ENCODE data around the gene BRSK1. TPM values are rescaled to one million over a fixed set of nuclear protein-coding genes. Genes with fewer than 3 reads are reported as not detected.

Gene BRSK1
- total RNA-seq, 2 experiments from 2014 or later = 2.6 to 2.7 TPM

DNA sequence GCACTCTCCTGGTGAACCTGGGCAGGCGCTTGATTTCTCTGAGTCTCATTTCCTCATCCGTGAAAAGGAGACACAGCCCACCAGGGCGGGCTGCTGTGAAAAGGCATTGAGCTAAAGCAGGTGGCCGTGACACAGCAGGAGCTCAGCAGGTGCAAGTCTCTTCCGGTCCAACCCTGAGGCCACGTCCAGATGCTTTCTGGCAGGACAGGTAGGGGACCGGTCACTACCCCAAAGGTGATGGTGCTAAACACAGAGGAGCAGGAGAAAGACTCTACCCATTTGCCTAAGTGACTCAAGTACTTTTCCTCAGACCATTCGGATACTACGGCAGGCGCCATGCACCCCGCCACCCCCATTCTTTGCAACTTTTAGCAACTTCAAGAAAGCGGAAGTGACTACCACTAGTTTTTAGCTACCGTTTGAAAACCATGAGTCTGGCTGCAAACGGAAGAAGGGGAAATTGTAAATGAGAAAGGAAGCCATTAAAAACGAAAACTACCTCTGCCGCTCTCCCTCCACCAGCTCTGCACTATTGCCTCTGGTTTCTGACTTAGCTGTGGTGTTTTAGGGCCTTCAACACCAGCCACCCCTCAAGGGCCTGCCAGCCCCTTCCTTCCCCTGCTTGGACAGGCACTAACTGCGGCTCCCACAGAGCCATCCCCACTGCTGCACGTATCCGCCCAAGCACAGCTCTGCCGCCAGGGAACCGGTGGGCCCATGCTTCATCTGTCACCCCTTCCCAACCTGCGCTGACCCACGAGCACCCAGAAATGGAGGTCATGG lies 29.8 kb upstream of the BRSK1 start:
- Histone ChIP-seq H3K27ac (ENCODE audit: low read depth in 1 of 2, low read length in 2 of 2) (peak overlapping the region; percentile 90 to 91), H3K9me3 (ENCODE audit: control insufficient read depth in 1 of 2, insufficient read depth in 1 of 2, low read length in 2 of 2) (no peaks in the 10 kb centered on the region), H3K27me3 (ENCODE audit: control insufficient read depth in 1 of 2, insufficient read depth in 2 of 2, low read length in 2 of 2) (no peaks in the 10 kb centered on the region), H3K4me1 (ENCODE audit: insufficient read depth, low read length) (peaks cover 89% of the 10 kb centered on the region), H3K4me3 (ENCODE audit: low read length) (peak overlapping the region; percentile 76), H3K36me3 (ENCODE audit: insufficient read depth, low read length) (peaks cover 8% of the 10 kb centered on the region)
- peak overlapping the region; percentile 96 for H3K27ac Mint-ChIP-seq
- peaks cover 60% of the 10 kb centered on the region for H3K36me3 Mint-ChIP-seq (ENCODE audit: low read depth)
- ATAC-seq (ENCODE audit: poor library complexity) (peak; percentile 45), DNase-seq (peak; percentile 36 to 85 (median 60))
- intact Hi-C loops (cut with DNase I, micrococcal nuclease) = loop anchor here (5.0 to 10.0 kb wide), 5 partner anchors 37 to 381 kb away; partner anchors contain the start of genes ZNF524 (in 1 of the 2) and ZNF865 (in 1 of the 2)
- no peaks in the 10 kb centered on the region for H3K27me3 Mint-ChIP-seq
- H3K4me3 Mint-ChIP-seq = peak overlapping the region; percentile 91
- ChIA-PET POLR2A (interaction anchor here (0.6 to 5.2 kb wide), 22 partner anchors 10 to 1065 kb away, joined by 3 to 52 read pairs (median 4); partner anchors contain the start of genes FIZ1, HSPBP1, ISOC2 and KMT5C), CTCF (interaction anchor here (0.9 to 1.4 kb wide), 5 partner anchors 11 to 250 kb away, joined by 3 to 9 read pairs (median 5); partner anchors contain the start of genes HSPBP1 and TMEM238)
- H3K9me3 Mint-ChIP-seq = no peaks in the 10 kb centered on the region
- H3K4me1 Mint-ChIP-seq (ENCODE audit: low read depth) = peaks cover 72% of the 10 kb centered on the region
- TF ChIP-seq, protein P1, sequence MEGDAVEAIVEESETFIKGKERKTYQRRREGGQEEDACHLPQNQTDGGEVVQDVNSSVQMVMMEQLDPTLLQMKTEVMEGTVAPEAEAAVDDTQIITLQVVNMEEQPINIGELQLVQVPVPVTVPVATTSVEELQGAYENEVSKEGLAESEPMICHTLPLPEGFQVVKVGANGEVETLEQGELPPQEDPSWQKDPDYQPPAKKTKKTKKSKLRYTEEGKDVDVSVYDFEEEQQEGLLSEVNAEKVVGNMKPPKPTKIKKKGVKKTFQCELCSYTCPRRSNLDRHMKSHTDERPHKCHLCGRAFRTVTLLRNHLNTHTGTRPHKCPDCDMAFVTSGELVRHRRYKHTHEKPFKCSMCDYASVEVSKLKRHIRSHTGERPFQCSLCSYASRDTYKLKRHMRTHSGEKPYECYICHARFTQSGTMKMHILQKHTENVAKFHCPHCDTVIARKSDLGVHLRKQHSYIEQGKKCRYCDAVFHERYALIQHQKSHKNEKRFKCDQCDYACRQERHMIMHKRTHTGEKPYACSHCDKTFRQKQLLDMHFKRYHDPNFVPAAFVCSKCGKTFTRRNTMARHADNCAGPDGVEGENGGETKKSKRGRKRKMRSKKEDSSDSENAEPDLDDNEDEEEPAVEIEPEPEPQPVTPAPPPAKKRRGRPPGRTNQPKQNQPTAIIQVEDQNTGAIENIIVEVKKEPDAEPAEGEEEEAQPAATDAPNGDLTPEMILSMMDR (IDR thresholded peaks at IDR 0.05) = no peak

DNA sequence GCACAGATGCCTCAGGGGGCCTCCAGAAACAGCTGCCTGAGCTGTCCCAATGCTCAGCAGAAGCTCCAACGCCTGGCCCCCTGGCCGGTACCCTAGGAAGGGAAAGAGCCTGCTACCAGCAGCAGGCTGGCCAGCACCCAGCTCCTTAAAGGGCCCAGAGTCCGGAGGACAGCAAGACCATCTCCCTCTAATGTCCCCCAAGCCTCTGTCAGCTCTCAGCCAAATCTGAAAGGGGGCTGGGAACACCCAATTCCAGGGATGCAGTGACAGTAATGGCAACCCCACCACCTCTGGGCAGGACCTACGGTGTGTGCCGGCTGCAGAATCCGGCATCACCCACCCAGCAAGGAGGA lies 29.2 kb upstream of the BRSK1 start:
- H3K9me3 Mint-ChIP-seq = no peaks in the 10 kb centered on the region
- Histone ChIP-seq H3K27ac (ENCODE audit: low read depth in 1 of 2, low read length in 2 of 2) (peak overlapping the region; percentile 90 to 91), H3K9me3 (ENCODE audit: control insufficient read depth in 1 of 2, insufficient read depth in 1 of 2, low read length in 2 of 2) (no peaks in the 10 kb centered on the region), H3K27me3 (ENCODE audit: control insufficient read depth in 1 of 2, insufficient read depth in 2 of 2, low read length in 2 of 2) (no peaks in the 10 kb centered on the region), H3K36me3 (ENCODE audit: insufficient read depth, low read length) (peaks cover 7% of the 10 kb centered on the region), H3K4me3 (ENCODE audit: low read length) (peak overlapping the region; percentile 76), H3K4me1 (ENCODE audit: insufficient read depth, low read length) (peaks cover 90% of the 10 kb centered on the region)
- intact Hi-C loops (cut with DNase I, micrococcal nuclease) = loop anchor here (5.0 to 10.0 kb wide), 5 partner anchors 37 to 380 kb away; partner anchors contain the start of genes ZNF524 (in 1 of the 2) and ZNF865 (in 1 of the 2)
- peaks cover 75% of the 10 kb centered on the region for H3K4me1 Mint-ChIP-seq (ENCODE audit: low read depth)
- no peaks in the 10 kb centered on the region for H3K27me3 Mint-ChIP-seq
- TF ChIP-seq, protein P1 (IDR thresholded peaks at IDR 0.05) = no peak
- ATAC-seq (ENCODE audit: poor library complexity) (no peak), DNase-seq (no peak)
- CTCF ChIA-PET = interaction anchor here (0.9 to 1.4 kb wide), 5 partner anchors 11 to 249 kb away, joined by 3 to 9 read pairs (median 5); partner anchors contain the start of genes HSPBP1 and TMEM238
- peak overlapping the region; percentile 96 for H3K27ac Mint-ChIP-seq
- POLR2A ChIA-PET = interaction anchor here (0.9 to 5.2 kb wide), 17 partner anchors 14 to 1065 kb away, joined by 3 to 52 read pairs (median 5); partner anchors contain the start of genes FIZ1, HSPBP1, ISOC2 and KMT5C
- H3K4me3 Mint-ChIP-seq = peak overlapping the region; percentile 91
- peaks cover 61% of the 10 kb centered on the region for H3K36me3 Mint-ChIP-seq (ENCODE audit: low read depth)

DNA sequence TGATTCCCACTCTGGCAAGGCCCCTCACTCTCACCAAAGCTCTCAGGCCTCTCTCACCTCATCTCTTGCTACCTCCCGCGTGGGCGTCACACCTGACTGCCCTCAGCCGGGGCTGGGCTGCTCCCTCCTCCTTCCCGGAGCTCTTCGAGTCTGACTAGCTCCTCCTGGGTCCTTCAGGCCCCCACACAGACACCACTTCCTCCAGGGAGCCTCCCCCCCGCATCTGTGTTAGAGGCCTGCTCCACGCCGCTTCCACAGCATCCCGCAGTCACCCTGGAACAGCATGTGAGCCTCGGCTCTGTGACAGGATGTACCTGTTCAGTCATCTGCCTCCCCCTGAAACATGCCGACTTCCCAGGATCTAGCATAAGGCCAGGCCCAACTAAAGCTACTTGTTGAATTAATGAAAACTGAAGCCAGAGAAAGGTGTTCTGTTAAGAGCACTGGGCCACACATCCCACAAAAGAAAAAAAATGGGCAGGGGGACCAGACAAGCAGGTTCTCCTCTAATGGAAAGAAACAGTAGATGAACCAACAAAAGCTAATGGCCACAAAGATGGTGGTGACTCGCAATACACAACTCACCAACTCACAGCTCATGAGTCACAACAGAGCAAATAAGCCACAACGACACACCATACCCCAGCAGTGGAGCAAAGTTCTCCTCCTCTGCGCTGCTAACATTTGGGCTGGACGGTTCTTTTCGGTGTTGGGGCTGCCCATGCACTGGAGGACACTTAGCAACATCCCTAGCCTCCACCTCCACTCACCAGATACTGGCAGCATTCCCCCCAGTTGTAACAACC lies 28.0 kb upstream of the BRSK1 start:
- peak overlapping the region; percentile 91 for H3K4me3 Mint-ChIP-seq

More for the DNA sequence above, 28.0 kb upstream of the BRSK1 start:
- H3K27me3 ChIP-seq (ENCODE audit: control insufficient read depth in 1 of 2, insufficient read depth in 2 of 2, low read length in 2 of 2) = no peaks in the 10 kb centered on the region
- Mint-ChIP-seq H3K27me3 (no peaks in the 10 kb centered on the region), H3K4me1 (ENCODE audit: low read depth) (peaks cover 70% of the 10 kb centered on the region), H3K27ac (peak overlapping the region; percentile 96), H3K9me3 (no peaks in the 10 kb centered on the region), H3K36me3 (ENCODE audit: low read depth) (peaks cover 58% of the 10 kb centered on the region)
- H3K4me1 ChIP-seq (ENCODE audit: insufficient read depth, low read length) = peaks cover 84% of the 10 kb centered on the region
- H3K27ac ChIP-seq (ENCODE audit: low read depth in 1 of 2, low read length in 2 of 2) = peak overlapping the region; percentile 90 to 91
- TF ChIP-seq, protein P1 (IDR thresholded peaks at IDR 0.05) = no peak
- no peaks in the 10 kb centered on the region for H3K36me3 ChIP-seq (ENCODE audit: insufficient read depth, low read length)
- H3K4me3 ChIP-seq (ENCODE audit: low read length) = peak overlapping the region; percentile 76
- ChIA-PET CTCF (interaction anchor here (0.5 kb wide), 1 partner anchor 89 kb away, joined by 4 read pairs; no protein-coding TSS in a partner anchor), POLR2A (interaction anchor here (0.6 to 5.2 kb wide), 8 partner anchors 24 to 1140 kb away, joined by 3 to 52 read pairs (median 4); partner anchors contain the start of genes HSPBP1, KMT5C, PRPF31 and TFPT)
- H3K9me3 ChIP-seq (ENCODE audit: control insufficient read depth in 1 of 2, insufficient read depth in 1 of 2, low read length in 2 of 2) = no peaks in the 10 kb centered on the region
- intact Hi-C loops (cut with DNase I, micrococcal nuclease) = loop anchor here (5.0 to 10.0 kb wide), 6 partner anchors 79 to 1056 kb away; partner anchors contain the start of genes UBE2S (in 1 of the 2), ZNF524 (in 1 of the 2), ZNF865 (in 1 of the 2) and ZSCAN5A (in 1 of the 2)
- DNase-seq (peak in 11 of 14 experiments; percentile 26 to 79 (median 43)), ATAC-seq (ENCODE audit: poor library complexity) (no peak)
